ENCODE measurements around the gene HS1BP3.

The HS1BP3 gene

DNA sequence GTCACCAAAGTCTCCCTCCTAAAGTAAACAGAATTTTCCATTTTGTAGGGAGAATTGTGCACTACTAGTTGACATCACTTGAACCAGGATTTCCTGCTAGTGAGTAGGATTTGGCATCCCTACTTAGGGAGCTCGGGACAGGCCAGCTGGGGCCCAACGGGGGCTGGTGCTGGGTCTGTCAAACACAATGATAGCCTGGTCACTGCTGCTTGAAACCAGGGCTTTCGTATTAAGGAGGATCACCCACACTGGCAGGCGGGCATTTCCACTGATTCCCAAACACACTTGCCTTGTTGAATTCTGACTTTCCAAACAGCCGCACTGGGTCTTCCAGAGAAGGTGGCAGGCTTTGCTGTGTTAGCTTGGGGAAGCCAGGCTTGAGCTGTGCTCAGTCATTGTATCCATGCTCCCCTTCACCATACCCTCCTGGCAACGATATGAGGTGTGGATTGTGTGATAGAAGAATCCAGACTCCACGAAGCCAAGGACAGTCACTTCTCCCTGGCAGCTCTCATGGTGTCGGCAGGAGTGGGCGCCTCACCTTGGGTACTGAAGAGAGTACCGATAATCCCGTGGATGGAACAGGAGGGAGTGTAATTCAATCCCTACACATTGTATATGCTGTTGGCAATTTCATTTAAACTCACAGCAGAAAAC is 23.5 kb upstream of the HS1BP3 start:
- DNase-seq = no peak

DNA sequence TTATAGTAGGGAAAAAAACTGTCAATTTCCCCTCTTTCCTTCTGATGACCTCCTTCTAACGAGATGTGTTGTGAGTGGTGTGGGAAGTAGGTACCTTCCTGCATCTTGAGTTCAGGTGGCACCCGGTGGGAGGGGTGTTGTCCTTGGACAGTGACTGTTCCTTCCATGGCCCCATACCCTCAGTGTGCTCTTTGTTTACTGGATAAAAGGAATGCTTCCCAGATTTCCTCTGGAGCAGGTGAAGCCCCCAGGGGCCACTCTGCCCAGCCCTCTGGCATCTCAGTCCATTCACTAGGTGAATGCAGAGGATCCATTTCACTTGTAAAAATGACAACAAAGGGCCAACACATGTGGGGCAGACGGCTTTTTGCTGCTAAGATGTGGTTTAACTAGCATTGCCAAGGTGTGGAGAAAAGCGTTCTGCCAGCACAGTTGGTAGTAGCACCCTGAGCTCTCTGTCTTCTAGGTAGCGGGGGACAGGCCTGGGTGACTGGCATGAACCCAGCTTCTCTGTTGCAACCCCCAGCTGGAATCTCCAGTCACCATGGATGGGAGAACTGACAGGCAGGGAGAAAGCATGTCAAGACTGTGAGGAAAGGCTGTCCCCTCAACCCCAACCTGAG is 22.9 kb upstream of the HS1BP3 start:
- no peak for DNase-seq

DNA sequence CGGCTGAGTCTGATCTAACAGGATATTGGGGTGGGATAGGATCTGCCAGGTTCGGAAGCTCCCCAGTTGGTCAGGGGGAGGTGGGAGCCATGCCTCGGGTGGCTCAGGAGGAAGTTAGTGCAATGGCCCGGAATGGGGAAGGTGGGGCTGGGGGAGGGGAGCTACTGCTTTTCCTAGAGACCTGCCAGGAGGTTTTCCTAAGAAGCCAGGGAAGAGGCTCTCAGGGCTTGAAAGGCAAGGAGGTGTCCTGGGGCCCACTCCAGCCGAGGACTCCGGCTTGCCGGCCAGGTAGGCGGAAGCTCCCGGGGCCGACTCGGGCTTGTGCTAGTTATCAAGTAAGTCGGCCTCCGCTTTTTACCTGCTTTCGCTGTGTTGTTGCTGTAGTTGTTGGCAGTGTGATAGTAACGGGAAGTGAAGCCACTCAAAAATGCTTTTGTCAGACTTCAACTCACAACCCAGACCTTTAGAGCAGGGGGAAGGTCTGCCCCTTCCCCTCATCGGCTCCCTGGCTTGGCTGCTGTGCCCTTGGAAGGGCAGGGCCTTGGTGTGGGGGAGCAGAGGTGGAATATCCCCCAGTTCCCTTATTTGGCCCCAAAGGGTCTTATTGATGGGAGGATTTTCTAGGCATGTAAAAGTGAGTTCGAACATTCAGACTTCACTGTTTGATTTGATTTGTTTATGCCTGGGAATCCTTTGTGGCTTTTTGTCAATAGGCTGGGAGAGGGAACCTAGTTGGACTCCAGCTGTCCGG is 21.5 kb upstream of the HS1BP3 start:
- no peak for DNase-seq

DNA sequence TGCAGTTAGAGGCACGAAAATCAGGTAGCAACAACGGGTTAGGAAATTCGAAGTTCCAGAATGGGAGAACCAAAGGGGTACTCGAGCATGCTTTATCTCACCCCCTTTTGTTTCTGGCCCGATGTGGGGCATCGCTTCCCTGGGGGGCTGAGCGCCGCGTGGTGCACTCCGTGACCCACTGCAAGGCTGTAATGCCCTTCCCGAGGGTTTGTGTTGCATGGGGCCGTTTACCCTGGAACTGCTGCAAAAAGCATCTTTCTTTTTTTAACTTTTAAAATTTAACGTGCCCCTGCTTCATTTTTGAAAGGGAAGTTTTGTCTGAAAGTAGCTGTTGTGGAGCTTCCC is 20.8 kb upstream of the HS1BP3 start:
- no peak for DNase-seq

DNA sequence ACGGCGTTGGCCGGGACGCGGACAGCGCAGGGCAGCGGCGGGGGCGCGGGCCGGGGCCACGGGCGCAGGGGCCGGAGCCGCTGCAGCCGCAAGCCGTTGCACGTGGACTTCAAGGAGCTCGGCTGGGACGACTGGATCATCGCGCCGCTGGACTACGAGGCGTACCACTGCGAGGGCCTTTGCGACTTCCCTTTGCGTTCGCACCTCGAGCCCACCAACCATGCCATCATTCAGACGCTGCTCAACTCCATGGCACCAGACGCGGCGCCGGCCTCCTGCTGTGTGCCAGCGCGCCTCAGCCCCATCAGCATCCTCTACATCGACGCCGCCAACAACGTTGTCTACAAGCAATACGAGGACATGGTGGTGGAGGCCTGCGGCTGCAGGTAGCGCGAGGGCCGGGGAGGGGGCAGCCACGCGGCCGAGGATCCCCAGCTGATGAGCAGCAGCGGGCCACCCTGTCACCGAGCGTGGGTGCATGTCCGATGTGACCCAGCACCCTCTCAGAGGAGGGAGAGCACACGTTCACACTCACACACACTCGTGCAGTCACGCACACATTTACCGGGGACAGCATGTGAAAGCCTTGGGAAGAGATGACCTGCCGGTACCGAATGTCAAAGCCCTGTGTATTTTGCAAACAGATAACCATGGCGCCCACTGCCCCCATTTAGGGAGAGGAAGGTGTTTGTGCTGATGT is 20.3 kb upstream of the HS1BP3 start:
- no peak for DNase-seq

DNA sequence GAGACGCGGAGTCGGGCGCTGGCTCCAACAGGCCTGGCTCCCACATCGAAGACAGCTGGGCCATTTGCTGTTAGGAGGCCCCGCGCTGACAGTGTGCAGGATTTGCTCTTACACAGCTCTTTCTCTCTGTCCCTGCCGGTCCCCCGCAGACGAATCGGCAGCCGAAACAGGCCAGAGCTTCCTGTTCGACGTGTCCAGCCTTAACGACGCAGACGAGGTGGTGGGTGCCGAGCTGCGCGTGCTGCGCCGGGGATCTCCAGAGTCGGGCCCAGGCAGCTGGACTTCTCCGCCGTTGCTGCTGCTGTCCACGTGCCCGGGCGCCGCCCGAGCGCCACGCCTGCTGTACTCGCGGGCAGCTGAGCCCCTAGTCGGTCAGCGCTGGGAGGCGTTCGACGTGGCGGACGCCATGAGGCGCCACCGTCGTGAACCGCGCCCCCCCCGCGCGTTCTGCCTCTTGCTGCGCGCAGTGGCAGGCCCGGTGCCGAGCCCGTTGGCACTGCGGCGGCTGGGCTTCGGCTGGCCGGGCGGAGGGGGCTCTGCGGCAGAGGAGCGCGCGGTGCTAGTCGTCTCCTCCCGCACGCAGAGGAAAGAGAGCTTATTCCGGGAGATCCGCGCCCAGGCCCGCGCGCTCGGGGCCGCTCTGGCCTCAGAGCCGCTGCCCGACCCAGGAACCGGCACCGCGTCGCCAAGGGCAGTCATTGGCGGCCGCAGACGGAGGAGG is 19.6 kb upstream of the HS1BP3 start:
- no peak for DNase-seq

DNA sequence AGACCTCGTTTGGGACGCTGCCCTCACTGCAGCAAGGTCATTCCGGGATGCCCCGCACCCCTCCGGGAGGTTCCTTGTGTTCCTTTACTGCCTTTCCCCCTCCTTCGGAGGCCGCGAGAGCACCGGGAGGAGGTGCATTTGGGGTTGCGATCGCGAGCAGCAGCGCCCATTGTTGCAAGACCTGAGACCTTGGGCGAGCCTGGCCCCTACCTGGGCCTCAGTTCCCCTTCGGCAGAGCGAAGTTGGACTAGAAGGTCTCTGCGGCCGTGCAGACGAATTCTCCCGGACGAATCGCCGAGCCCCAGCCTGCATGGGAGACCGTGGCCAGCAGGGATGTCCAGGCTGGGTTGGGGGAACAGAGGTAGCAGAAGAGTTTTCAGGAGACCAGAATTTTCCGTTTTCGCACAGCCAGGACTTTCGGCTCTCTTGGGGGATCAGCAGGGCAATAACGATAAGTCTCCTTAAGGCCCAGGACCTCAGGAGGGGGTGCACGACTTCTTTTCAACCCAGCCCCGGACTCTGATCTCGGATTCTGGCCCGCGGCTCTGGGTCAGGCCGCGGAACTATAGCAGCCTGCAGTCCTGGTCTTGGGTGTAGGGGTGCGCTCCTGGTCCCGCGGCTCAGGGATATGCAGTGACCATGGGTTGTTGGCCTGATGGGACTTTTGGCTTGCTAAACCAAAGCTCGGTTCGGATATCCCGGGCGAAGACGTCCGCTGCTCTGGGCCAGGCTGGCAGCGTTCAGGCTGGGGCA is 18.8 kb upstream of the HS1BP3 start:
- no peak for DNase-seq

DNA sequence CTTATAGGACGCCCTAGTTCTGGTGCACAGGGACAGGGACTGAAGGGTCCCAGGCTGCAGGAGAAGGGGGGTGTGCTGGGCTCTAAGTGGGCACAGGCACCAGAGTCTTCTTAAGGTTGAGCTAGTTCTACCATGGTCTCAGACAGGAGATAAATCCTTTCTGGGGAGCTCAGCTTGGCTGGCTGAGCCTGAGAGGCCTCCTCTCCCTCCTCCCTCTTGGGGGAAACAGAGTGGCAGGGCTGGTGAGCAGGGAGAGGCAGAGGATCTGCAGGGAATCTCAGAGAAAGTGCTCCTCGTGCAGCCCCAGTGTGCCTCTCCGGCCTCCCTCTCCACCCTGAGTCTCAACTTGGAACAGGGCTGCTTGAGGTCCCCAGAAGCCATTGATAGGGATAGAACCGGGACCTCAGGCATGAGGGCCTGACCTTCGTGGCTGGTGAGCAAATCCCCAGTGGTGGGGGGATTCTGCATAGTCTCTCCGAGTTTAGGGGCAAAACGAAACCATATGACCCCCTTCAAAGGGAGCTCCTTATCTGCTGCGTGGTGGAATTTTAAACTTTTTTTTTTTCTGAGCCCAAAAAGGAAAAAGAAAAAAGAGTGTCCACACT is 18.1 kb upstream of the HS1BP3 start:
- peak; percentile 30 for DNase-seq

DNA sequence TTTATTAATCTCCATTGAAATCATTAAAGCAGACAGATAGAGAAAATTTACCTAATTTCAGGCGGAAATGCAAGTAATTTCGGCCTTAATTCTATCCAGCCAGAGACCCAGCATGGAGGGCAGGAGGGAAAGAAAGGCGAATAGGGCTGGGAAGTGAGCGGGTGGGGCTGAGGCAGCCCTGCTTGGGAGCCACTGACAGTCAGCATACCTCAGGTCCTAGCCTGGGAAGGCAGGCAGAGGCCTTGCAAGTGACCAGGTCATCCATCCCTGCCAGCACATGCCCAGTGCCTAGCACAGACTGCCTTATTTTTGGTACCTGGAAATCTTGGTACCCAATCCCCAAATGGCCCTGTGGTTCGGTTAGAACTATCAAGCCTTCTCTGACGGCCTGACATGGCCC is 17.6 kb upstream of the HS1BP3 start:
- peak; percentile 45 for DNase-seq

DNA sequence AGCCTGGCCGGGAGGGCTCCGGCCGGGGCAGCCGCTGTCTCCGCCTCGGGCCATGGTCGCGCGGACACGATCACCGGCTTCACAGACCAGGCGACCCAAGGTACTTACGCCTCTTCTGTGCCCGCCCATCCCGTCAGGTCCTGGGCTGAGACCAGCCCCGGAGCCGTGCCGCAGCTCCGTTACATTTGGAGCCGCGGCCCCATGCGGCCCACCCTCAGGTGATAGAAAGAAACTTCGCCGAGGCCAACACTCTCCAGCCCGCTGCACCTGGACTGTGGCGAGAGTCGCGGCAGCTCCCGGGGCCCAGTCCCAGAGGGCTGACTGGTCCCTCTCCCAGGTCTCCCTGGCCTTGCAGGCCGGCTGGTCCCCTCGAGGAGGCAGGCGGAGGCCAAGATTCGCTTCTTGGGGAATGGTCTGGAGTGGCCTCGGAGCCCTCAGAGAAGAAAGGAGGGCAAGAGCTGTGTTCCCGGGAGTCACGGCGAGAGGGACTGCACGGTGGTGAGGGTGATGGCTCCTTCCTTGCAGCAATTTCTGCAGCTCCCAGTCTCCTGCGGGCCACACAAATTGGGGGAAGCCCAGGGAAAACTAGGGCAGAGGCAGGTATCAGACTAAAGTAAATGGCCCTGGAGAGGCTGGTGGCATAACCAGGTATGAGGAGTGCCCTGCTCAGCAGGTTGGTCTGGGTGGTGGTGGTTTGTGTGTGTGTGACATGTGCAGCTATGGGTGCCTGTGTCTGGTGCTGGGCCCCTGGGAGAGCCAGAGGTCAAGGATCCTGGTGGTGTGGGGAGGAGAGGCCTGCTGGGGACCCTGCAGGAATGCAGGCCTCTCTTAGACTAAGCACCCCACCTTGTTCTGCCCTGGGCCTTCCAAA is 16.9 kb upstream of the HS1BP3 start:
- DNase-seq = peak; percentile 54

DNA sequence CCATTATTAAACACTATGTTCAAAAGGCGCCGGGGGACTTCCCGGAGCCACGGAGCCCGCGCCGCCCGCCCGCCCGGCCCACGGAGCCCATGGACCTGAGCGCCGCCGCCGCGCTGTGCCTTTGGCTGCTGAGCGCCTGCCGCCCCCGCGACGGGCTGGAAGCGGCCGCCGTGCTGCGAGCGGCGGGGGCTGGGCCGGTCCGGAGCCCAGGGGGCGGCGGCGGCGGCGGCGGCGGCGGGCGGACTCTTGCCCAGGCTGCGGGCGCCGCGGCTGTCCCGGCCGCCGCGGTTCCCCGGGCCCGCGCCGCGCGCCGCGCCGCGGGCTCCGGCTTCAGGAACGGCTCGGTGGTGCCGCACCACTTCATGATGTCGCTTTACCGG is 16.2 kb upstream of the HS1BP3 start:
- DNase-seq = no peak

DNA sequence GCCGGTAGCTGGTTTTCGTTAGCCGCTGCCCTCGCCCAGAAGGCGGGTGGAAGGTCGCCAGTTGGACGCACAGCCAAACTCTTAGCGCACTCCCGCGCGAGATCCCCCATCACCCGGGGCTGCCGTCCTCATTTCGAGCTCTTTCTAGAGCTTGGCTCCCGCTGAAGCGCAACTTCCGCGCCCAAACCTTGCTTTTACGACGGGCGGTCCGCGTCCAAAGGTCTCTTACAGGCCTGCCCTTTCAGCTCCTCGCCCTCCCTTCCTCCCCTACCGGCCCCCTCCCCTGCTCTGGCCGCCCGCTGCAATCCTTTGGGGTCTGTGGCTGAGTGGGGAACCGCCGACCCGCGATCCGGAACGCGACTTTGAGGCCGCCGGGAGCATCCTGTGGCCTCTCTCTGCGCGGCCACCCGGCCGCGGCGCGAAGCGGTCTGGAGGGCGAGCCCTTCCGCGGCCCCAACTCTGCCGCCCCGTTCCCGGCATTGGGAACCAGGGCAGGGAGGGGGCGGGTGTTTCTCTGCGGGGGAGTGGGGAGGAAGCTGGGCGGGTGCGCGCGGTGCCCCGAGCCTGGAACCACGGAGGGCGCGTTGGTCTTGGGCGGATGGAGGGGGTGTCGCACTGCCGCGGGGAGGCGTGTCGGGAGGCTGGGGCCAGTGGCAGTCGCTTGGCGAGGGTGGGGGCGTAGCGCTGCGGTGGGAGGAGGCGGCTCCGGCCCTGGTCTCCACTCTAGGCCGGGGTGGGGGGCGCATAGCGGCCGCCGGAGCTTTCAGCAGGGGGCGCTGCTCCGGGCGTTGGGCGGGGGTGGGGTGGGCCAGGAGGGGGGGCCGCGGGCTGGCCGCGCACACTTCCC is 15.6 kb upstream of the HS1BP3 start, which contains the start of gene GDF7:
Gene GDF7 (plus strand): TSS at position 841 of the 847 bp plus-strand sequence. CDS start 96 bp downstream, outside the sequence.
- no peak for DNase-seq

DNA sequence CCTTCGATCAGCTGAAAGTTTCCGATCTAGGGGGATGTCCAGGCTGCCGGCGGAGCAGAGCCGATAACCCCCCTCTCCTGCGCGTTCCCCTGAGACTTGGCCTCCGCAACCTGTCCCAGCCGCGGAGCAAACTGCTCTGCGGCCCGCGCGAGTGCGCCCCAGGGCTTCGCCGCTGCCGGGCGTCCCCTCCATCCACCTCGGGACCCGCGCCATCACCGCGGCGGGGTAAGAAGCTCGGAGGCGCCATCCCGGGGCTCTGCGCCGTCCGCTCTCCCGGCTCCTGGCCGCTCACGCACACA is 15.1 kb upstream of the HS1BP3 start:
- DNase-seq = no peak

DNA sequence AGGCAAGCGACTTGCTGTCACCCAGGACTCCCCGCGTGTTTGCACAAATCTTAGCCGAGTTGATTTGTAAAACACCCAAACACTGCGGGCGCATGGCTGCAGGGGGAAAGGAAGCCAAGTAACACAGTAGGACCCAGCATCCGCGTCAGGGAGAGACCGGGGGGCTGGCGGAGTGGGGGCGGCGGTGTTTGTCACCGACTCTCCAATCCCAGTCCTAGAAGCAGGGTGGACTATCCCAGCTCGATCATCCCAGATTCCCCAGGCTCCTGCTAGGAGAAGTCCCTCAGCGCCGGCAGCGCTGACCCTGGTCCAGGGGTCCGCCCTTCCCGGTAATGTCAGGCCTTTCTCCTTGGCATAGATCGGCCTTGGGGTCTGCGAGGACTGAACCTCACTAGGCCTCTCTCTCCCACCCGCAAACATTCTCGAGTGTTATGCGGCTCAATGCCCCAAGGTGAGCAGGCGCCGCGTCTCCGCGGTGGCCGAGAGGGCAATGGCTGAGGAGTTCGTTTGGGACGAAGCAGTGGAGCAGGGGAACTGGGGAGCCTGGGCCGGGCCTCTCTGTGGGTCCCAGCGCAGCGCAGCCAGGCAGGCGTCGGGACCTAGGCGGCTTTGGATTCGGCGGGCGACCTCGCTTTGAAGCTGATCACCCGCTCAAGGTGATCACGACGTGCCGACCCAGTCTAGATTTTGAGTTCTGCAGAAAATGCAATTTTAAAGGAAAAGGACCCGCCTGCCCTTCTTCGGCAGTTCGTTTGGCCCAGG is 14.5 kb upstream of the HS1BP3 start:
- no peak for DNase-seq

DNA sequence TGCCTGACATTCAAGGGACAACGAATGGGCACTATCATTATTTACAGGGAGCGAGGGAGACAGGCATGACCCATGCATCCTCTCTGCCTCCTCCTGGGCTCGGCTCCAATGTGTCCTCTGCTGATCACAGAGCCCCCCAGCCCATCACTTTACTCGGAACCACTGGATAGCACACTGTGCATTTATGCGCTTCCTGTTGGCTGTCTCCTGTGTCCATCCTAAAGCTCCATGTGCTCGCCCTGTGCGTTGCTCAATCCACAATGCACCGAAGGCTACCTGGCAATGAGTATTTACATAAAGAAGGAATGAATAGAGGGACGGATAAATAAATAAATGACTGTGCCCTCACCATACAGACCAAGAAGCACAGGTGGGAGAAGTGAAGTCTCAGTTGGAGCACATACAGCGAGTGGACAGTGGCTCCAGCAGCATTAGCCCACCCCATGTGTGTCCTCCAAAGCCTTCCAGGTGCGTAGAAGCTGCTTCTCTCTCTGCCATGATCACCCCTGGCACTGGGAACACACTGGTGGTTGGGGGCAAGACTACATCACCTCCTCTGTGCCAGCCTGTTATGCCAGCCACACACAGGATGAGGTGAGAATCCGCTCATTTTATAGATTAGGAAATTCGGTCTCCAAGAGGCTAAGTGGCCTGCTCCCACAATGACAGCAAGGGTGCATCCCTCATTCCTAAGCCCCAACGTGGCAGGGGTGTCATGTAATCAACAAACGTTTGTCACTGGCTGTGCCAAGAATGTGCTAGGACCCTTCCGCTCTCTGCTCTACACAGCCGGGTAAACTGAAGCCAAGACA is 13.7 kb upstream of the HS1BP3 start:
- DNase-seq = no peak

DNA sequence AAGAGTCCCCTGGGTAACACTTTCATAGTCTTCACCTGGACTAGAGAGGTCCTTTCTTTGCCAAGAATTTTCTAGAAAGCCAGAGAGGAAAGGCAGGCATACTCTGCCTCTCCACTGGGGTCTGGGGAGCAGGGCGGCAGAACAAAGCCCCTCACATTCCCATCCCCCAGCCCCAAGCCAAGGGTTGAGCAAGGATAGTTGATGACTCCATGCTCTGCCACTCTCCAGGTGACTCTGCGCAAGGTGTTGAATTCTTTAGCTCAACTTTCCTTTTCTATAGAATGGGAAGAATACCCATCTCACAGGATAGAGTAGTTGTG is 13.1 kb upstream of the HS1BP3 start:
- no peak for DNase-seq

DNA sequence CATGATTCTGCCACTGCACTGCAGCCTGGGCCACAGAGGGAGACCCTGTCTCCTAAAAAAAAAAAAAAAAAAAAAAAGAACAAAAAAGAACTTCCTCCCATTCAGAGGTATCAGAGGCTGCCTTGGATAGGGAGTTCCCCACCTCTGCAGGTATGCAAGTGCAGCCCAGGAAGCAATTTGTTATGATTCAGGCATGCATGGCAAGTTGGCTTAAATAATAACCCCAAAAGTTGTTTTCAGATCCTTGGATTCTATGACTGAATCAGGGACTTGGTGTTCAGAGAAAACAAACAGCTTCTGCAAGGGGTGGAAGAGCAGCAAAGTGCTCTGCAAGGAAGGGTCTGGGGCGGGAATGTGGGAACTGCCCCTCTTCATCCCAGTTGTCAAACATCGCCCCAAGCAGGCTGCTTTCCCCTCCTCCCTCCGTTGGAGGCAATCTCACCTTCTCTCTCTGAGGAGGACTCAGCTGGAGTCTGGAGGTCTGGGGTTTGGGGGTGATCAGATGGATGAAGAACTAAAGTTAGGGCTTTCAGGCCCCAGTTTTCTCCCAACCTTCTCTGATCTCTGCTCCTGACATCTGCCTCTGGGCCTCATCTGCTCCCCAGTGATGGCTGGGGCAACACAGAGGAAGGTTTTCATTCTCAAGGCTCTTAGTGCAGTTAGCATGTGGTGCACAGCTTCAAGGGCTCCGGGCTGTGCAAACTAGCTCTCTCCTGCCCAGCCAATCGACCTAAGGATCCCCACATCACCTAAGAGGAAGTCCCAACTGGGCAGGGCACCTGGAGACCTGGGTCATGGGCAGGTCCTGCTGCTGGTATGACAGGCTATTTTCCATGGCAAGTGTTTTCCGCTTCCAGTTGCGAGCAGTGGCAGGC is 12.5 kb upstream of the HS1BP3 start:
- no peak for DNase-seq

All from activated CD8-positive, alpha-beta memory T cell treated with anti-CD3 and anti-CD28 coated beads, Interleukin-2, amount 50 U/mL, for 48 hours (primary cell).